SK-N-MC (cell line): ENCODE results near the gene USP16.

Experiments
- EZH2 ChIP-seq: fragments of 200-600 bp; sonication (generic); IDR thresholded peaks from one replicate; pipeline ENCODE4 v1.6.1; 2017; ENCODE audit warnings: antibody characterized with exemption
- FOXP2 ChIP-seq: optimal IDR thresholded peaks from 2 replicates; pipeline ENCODE3; 2011; ENCODE audit warnings: mild to moderate bottlenecking, moderate library complexity; ENCODE audit not compliant: insufficient read depth; ENCODE audit errors: extremely low read length, control extremely low read depth
- POLR2AphosphoS5 ChIP-seq: IDR thresholded peaks from 2 replicates; pipeline ENCODE4 v1.6.1; 2012; ENCODE audit warnings: mild to moderate bottlenecking, low read depth, low read length, borderline replicate concordance

DNA sequence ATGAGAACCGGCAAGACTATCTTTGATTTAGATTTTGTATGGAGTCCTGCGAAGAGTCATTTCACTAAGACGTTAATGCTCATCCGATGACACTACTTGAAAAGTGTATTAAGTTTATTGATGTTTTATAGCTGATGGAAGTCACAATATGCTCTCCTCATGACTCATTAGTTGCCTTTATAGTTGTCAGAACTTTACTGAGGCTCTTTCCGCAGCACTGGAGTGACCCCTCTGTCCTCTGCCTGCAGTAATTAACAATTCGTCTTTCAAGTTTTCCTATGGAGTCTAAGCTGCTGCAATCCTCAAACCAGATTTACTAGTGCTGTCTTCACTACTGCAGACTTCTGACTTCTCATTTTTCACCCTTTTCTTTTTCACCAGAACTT, 853 bp downstream of the USP16 start:
- TF ChIP-seq POLR2AphosphoS5 (no peak), EZH2 (no peak), FOXP2 (no peak)
